Endothelial cell of umbilical vein (primary cell): Measurements from ENCODE around the gene TRIM40. TPM values are rescaled to one million over a fixed set of nuclear protein-coding genes. Genes with fewer than 3 reads are reported as not detected.
A peak's percentile ranks its signal among the peaks of the same experiment; 100 is the strongest.

Experiments used
- BruUV-seq: library from RNA; stranded (reverse); fragments of 400-500 nt; replicated peaks from 2 replicates; lab custom pipeline; 2021; lab: Mats Ljungman, UMichigan
- CTCF ChIA-PET: fragments of 300-600, 350-600 bp; sonication (Branson Sonifier 250); formaldehyde crosslinking; loops from one replicate; lab custom pipeline; 2021; ENCODE audit warnings: antibody characterized with exemption, inconsistent platforms; lab: Charles Lee
- POLR2A ChIA-PET: fragments of 300-600, 350-600 bp; sonication (Branson Sonifier 250); formaldehyde crosslinking; loops from one replicate; lab custom pipeline; 2021; ENCODE audit warnings: antibody characterized with exemption, inconsistent platforms; lab: Charles Lee
- DNase-seq: peaks from one replicate; pipeline ENCODE4 v3.0.0-alpha.2; 2011; ENCODE audit warnings: low read depth, low spot score
- FAIRE-seq: peaks from 2 replicates; lab custom pipeline; 2011; peaks lifted over from hg19 to GRCh38; lab: Jason Lieb, UNC
- H2AFZ ChIP-seq: 2 replicates; pipeline ENCODE4 v1.6.0; 2012; ENCODE audit warnings: low read depth, low read length, control low read depth, inconsistent platforms
- H3K27ac ChIP-seq: 2 replicates; pipeline ENCODE4 v1.5.1; 2011; ENCODE audit warnings: low read depth, mild to moderate bottlenecking, control low read depth, low read length, moderate library complexity; ENCODE audit not compliant: insufficient read depth
- H3K27me3 ChIP-seq, 2 experiments: 2 replicates each; pipeline versions ENCODE4 v1.6.0 to v1.6.1; 2011; ENCODE audit warnings: low read length in 2 of 2, mixed read lengths in 1 of 2; ENCODE audit not compliant: control insufficient read depth in 2 of 2, insufficient read depth in 2 of 2
- H3K36me3 ChIP-seq, 2 experiments: 2 replicates in 1 of 2; 3 replicates in 1 of 2; pipeline ENCODE4 v1.5.1; 2011; ENCODE audit warnings: low read length in 2 of 2, mild to moderate bottlenecking in 1 of 2, moderate library complexity in 1 of 2; ENCODE audit not compliant: control insufficient read depth in 2 of 2, insufficient read depth in 2 of 2; ENCODE audit errors: extremely low read depth in 1 of 2
- H3K4me1 ChIP-seq: 3 replicates; pipeline ENCODE4 v1.5.1; 2011; ENCODE audit warnings: mild to moderate bottlenecking, low read length; ENCODE audit not compliant: control insufficient read depth, insufficient read depth; ENCODE audit errors: extremely low read depth
- H3K4me2 ChIP-seq: 2 replicates; pipeline ENCODE4 v1.6.1; 2011; ENCODE audit warnings: low read length, control low read depth, mixed read lengths; ENCODE audit not compliant: insufficient read depth
- H3K4me3 ChIP-seq, 3 experiments: fragments of 200-600 bp in 1 of 3; sonication (generic), shearing (Covaris generic) in 1 of 3; replicated peaks in 1 of 3; 2 replicates each; pipeline ENCODE4 v1.5.1; 2011 to 2016; ENCODE audit warnings: control low read depth in 3 of 3, low read length in 3 of 3, mild to moderate bottlenecking in 2 of 3, inconsistent platforms in 1 of 3, low read depth in 1 of 3, moderate library complexity in 1 of 3; ENCODE audit not compliant: insufficient read depth in 1 of 3
- H3K79me2 ChIP-seq: 2 replicates; pipeline ENCODE4 v1.6.0; 2012; ENCODE audit warnings: low read length, inconsistent platforms; ENCODE audit not compliant: control insufficient read depth, insufficient read depth
- H3K9ac ChIP-seq: replicated peaks from 2 replicates; pipeline ENCODE3; 2011; ENCODE audit warnings: low read length, control low read depth; ENCODE audit not compliant: insufficient read depth; ENCODE audit errors: extremely low read depth
- H3K9me1 ChIP-seq: replicated peaks from 3 replicates; pipeline ENCODE4 v1.6.0; 2011; ENCODE audit warnings: mild to moderate bottlenecking, low read length; ENCODE audit not compliant: control insufficient read depth, insufficient read depth; ENCODE audit errors: extremely low read depth
- H3K9me3 ChIP-seq: replicated peaks from 2 replicates; pipeline ENCODE4 v1.5.1; 2012; ENCODE audit warnings: low read length, inconsistent platforms; ENCODE audit not compliant: control insufficient read depth, insufficient read depth
- H4K20me1 ChIP-seq: replicated peaks from 2 replicates; pipeline ENCODE3; 2011; ENCODE audit warnings: mild to moderate bottlenecking, low read length; ENCODE audit not compliant: control insufficient read depth, insufficient read depth; ENCODE audit errors: extremely low read depth
- EZH2 ChIP-seq: IDR thresholded peaks from 2 replicates; pipeline ENCODE4 v1.6.1; 2012; ENCODE audit warnings: borderline replicate concordance, low read depth, mild to moderate bottlenecking, moderate library complexity, low read length, inconsistent platforms; ENCODE audit not compliant: severe bottlenecking
- FOS ChIP-seq: IDR thresholded peaks from 2 replicates; pipeline ENCODE4 v1.6.1; 2011; ENCODE audit warnings: mild to moderate bottlenecking, low read length, moderate library complexity, borderline replicate concordance; ENCODE audit not compliant: insufficient read depth
- GATA2 ChIP-seq: IDR thresholded peaks from 2 replicates; pipeline ENCODE4 v1.7.0; 2011; ENCODE audit warnings: low read depth, mild to moderate bottlenecking, moderate library complexity, mixed read lengths, low read length; ENCODE audit not compliant: insufficient read length, insufficient read depth
- JUN ChIP-seq: IDR thresholded peaks from 2 replicates; pipeline ENCODE4 v1.6.1; 2011; ENCODE audit warnings: borderline replicate concordance, low read depth; ENCODE audit not compliant: insufficient read length, insufficient read depth
- MYC ChIP-seq: IDR thresholded peaks from one replicate; pipeline ENCODE4 v1.6.1; 2011; ENCODE audit warnings: mild to moderate bottlenecking, low read depth, low read length
- POLR2A ChIP-seq: IDR thresholded peaks from 2 replicates; pipeline ENCODE4 v1.6.1; 2012; ENCODE audit warnings: low read depth, mild to moderate bottlenecking, control low read depth, low read length
- POLR2AphosphoS5 ChIP-seq: IDR thresholded peaks from 2 replicates; pipeline ENCODE4 v1.6.1; 2012; ENCODE audit warnings: low read depth, mild to moderate bottlenecking, control low read depth, low read length, moderate library complexity; ENCODE audit not compliant: insufficient read depth
- dilution Hi-C: fragments of 300-500 bp; cut with MboI; formaldehyde crosslinking; loops from one replicate; pipeline ENCODE4 v1.15.0; 2019; ENCODE audit warnings: low sequenced_read_pairs; ENCODE audit not compliant: extremely low pct_ligation_motif_present
- intact Hi-C: fragments of 100-400 bp; cut with micrococcal nuclease; formaldehyde crosslinking; loops from one replicate; pipeline ENCODE4 v1.10.0; 2022
- polyA plus RNA-seq, 4 experiments: library from polyadenylated mRNA; depleted of rRNA in 3 of 4; stranded (reverse) in 3 of 4; unstranded in 1 of 4; fragments of >200 nt; gene quantifications; 2 replicates each; pipeline versions ENCODE4 v1.2.1 to v1.2.3, GENCODE V29; 2011 to 2012; ENCODE audit warnings: missing spikeins in 1 of 4
- total RNA-seq: library from RNA; stranded (reverse); gene quantifications from 2 replicates; pipeline ENCODE4 v1.2.3, GENCODE V29; 2021
- TF ChIP-seq, protein P1 (sequence below): IDR thresholded peaks from 2 replicates; pipeline ENCODE4 v1.6.1; 2011; ENCODE audit not compliant: insufficient read depth, insufficient read length
- TF ChIP-seq, protein P2 (sequence below), 2 donors: IDR thresholded peaks; 1 replicate in 1 of 2; 2 replicates in 1 of 2; pipeline ENCODE4 v1.5.1; 2011; ENCODE audit warnings: low read length in 2 of 2, mild to moderate bottlenecking in 2 of 2, moderate library complexity in 2 of 2, control low read depth in 1 of 2, inconsistent platforms in 1 of 2, low read depth in 1 of 2; ENCODE audit not compliant: insufficient read depth in 1 of 2; ENCODE audit errors: extremely low read depth in 1 of 2

TRIM40 gene
- total and polyA plus RNA-seq, 2 donors (not counting 3 experiments of a cell fraction or from before 2014, with no cell fraction given) = not detected

DNA sequence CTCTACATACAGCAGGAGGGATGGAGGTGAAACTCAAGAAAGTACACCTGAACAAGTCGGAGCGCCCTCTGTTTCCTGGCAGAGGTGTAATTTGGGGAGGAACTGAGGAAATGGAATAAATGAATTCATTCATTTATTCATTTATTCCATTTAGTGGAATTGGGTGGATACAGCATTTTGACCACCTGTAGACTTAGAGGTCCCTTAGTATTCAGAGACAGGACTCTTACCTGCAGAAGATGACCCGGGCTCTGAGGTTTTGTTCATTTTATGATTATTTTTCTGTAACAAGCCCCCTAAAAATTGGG, 32.1 kb upstream of the TRIM40 start:
- TF ChIP-seq FOS (no peak), JUN (no peak), POLR2AphosphoS5 (no peak), POLR2A (no peak), MYC (no peak), GATA2 (no peak), EZH2 (no peak)
- TF ChIP-seq, protein P1, sequence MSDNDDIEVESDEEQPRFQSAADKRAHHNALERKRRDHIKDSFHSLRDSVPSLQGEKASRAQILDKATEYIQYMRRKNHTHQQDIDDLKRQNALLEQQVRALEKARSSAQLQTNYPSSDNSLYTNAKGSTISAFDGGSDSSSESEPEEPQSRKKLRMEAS = no peak
- TF ChIP-seq, protein P2, sequence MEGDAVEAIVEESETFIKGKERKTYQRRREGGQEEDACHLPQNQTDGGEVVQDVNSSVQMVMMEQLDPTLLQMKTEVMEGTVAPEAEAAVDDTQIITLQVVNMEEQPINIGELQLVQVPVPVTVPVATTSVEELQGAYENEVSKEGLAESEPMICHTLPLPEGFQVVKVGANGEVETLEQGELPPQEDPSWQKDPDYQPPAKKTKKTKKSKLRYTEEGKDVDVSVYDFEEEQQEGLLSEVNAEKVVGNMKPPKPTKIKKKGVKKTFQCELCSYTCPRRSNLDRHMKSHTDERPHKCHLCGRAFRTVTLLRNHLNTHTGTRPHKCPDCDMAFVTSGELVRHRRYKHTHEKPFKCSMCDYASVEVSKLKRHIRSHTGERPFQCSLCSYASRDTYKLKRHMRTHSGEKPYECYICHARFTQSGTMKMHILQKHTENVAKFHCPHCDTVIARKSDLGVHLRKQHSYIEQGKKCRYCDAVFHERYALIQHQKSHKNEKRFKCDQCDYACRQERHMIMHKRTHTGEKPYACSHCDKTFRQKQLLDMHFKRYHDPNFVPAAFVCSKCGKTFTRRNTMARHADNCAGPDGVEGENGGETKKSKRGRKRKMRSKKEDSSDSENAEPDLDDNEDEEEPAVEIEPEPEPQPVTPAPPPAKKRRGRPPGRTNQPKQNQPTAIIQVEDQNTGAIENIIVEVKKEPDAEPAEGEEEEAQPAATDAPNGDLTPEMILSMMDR (IDR thresholded peaks at IDR 0.05; ENCODE audit: extremely low read depth in 1 of 2, insufficient read depth in 1 of 2, low read depth in 1 of 2, low read length in 2 of 2) = no peak
- no peak for DNase-seq
- Histone ChIP-seq H3K36me3 (no peaks in the 10 kb centered on the region), H3K9ac (no peak overlapping the region), H3K27ac (no peak overlapping the region), H3K79me2 (no peaks in the 10 kb centered on the region), H3K4me1 (peaks cover 17% of the 10 kb centered on the region), H3K9me1 (no peaks in the 10 kb centered on the region), H4K20me1 (no peaks in the 10 kb centered on the region), H3K9me3 (no peaks in the 10 kb centered on the region), H2AFZ (peak overlapping the region; percentile 73), H3K4me3 (peak overlapping the region in 1 of 3 experiments; percentile 34), H3K27me3 (peaks cover 48 to 52% of the 10 kb centered on the region in 2 experiments), H3K4me2 (peak overlapping the region; percentile 71)
- dilution Hi-C loops (no loop called here), intact Hi-C loops (loop anchor here (1.0 to 2.0 kb wide), 4 partner anchors 27 to 109 kb away; partner anchors contain the start of genes PPP1R11 and TRIM26)
- ChIA-PET CTCF (interaction anchor here (0.5 to 5.6 kb wide), 24 partner anchors 8 to 1296 kb away, joined by 3 to 311 read pairs (median 5); partner anchors contain the start of genes POLR1H, PPP1R11, TRIM31 and TRIM39), POLR2A (no interaction called here)
- no TSS peak for BruUV-seq
- FAIRE-seq = no peak
